ENCODE measurements around the gene SRSF1. TPM values are rescaled to one million over a fixed set of nuclear protein-coding genes. Genes with fewer than 3 reads are reported as not detected.
A peak's percentile ranks its signal among the peaks of the same experiment; 100 is the strongest.

The SRSF1 gene
- total and polyA plus RNA-seq, 7 donors: 90.6 to 214 (median 138) TPM

DNA sequence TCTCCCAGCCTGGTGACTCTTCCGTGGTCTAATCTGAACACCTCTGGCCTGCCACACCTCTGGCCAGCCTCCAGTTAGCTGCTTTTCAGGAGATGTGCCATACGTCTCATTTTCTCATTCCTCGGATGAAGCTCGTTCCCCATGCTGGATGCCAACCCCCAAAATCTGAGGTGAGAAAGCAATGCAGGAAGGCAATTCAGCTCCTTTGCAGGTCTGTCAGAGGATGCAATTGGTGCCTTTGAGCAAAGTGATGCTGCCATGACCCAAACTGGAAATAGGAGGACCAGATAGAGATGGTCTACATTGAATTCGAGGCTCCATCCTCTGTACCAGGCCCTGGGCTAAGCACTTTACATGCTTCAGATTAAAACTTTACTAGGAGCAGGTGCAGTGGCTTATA is 40.8 kb downstream of the SRSF1 start:
- H3K9me3 ChIP-seq: no peaks in the 10 kb centered on the region
- peak overlapping the region in 3 of 4 donors; percentile 19 to 44 (median 33) for H3K27ac ChIP-seq
- DNase-seq: no peak
- peaks cover 0 to 7% (median 0%) of the 10 kb centered on the region in 4 donors for H3K4me1 ChIP-seq
- no peaks in the 10 kb centered on the region for H3K27me3 ChIP-seq
- intact Hi-C loops (cut with DNase I): no loop called here
- 91 to 95% methylated on average over 5 of the region's 5 CpGs for WGBS, 2 donors
- TF ChIP-seq POLR2A (IDR thresholded peaks at IDR 0.05) (no peak), POLR2AphosphoS5 (IDR thresholded peaks at IDR 0.05) (no peak), CTCF (IDR thresholded peaks at IDR 0.05) (no peak), EP300 (IDR thresholded peaks at IDR 0.05) (no peak)
- peaks cover 0 to 4% (median 0%) of the 10 kb centered on the region in 4 donors for H3K36me3 ChIP-seq
- no peak overlapping the region for H3K4me3 ChIP-seq

GRCh38 chr17:57965521-57966160 is 41.4 kb downstream of the SRSF1 start:
- Histone ChIP-seq H3K36me3 (no peaks in the 10 kb centered on the region), H3K27ac (no peak overlapping the region), H3K9me3 (no peaks in the 10 kb centered on the region), H3K4me1 (peaks cover 0 to 7% (median 0%) of the 10 kb centered on the region in 4 donors), H3K4me3 (no peak overlapping the region), H3K27me3 (no peaks in the 10 kb centered on the region)
- no peak for DNase-seq
- TF ChIP-seq POLR2AphosphoS5 (IDR thresholded peaks at IDR 0.05) (no peak), EP300 (IDR thresholded peaks at IDR 0.05) (no peak), POLR2A (IDR thresholded peaks at IDR 0.05) (no peak), CTCF (IDR thresholded peaks at IDR 0.05) (no peak)
- WGBS, 2 donors: 89 to 90% methylated on average over 26 of the region's 26 CpGs
- intact Hi-C loops (cut with DNase I): no loop called here

GRCh38 chr17:57963149-57963511 is 43.9 kb downstream of the SRSF1 start:
- Histone ChIP-seq H3K27me3 (no peaks in the 10 kb centered on the region), H3K4me1 (peaks cover 0 to 7% (median 0%) of the 10 kb centered on the region in 4 donors), H3K27ac (no peak overlapping the region), H3K9me3 (no peaks in the 10 kb centered on the region), H3K4me3 (no peak overlapping the region), H3K36me3 (no peaks in the 10 kb centered on the region)
- intact Hi-C loops (cut with DNase I): no loop called here
- DNase-seq: no peak
- 94 to 97% methylated on average over 6 of the region's 6 CpGs for WGBS, 2 donors
- no peak for TF ChIP-seq CTCF (IDR thresholded peaks at IDR 0.05)

GRCh38 chr17:57962279-57963148 is 44.5 kb downstream of the SRSF1 start:
- 80 to 82% methylated on average over 8 of the region's 8 CpGs for WGBS, 2 donors
- Histone ChIP-seq H3K4me3 (no peak overlapping the region), H3K27ac (no peak overlapping the region), H3K27me3 (no peaks in the 10 kb centered on the region), H3K9me3 (no peaks in the 10 kb centered on the region), H3K36me3 (no peaks in the 10 kb centered on the region), H3K4me1 (peaks cover 0 to 7% (median 0%) of the 10 kb centered on the region in 4 donors)
- intact Hi-C loops (cut with DNase I): no loop called here
- TF ChIP-seq EP300 (IDR thresholded peaks at IDR 0.05): no peak
- no peak for TF ChIP-seq POLR2A (IDR thresholded peaks at IDR 0.05)
- no peak for TF ChIP-seq POLR2AphosphoS5 (IDR thresholded peaks at IDR 0.05)
- no peak for TF ChIP-seq CTCF (IDR thresholded peaks at IDR 0.05)
- DNase-seq: no peak

Measured in sigmoid colon (tissue), 7 donors.